SK-N-SH treated with all-trans-retinoic acid at 6 μM for 48 hours (cell line): ENCODE results near the gene DPEP2.

Source experiments
- ATAC-seq: fragments of 200-7000 bp; cut with Tn5 transposase; 3 replicates; pipeline ENCODE4 v1.9.1; 2020; ENCODE audit warnings: mild to moderate bottlenecking, moderate library complexity
- ARNTL ChIP-seq: fragments of 450-650 bp; formaldehyde crosslinking; IDR thresholded peaks from 2 replicates; pipeline ENCODE4 v1.5.0; 2020; ENCODE audit warnings: low read depth, mild to moderate bottlenecking, moderate library complexity, borderline replicate concordance
- BACH2 ChIP-seq: fragments of 250-450 bp; sonication (Bioruptor Pico); IDR thresholded peaks from 2 replicates; pipeline ENCODE4 v1.9.0; 2021; ENCODE audit warnings: mild to moderate bottlenecking, borderline replicate concordance
- CSDC2 ChIP-seq: fragments of 250-450 bp; sonication (Bioruptor Pico); IDR thresholded peaks from 2 replicates; pipeline ENCODE4 v1.5.0; 2020; ENCODE audit warnings: mild to moderate bottlenecking, moderate library complexity
- ESRRG ChIP-seq: fragments of 250-450 bp; sonication (Bioruptor Pico); IDR thresholded peaks from 2 replicates; pipeline ENCODE4 v1.6.1; 2021; ENCODE audit warnings: mild to moderate bottlenecking
- GLIS3 ChIP-seq: fragments of 250-450 bp; sonication (Bioruptor Pico); IDR thresholded peaks from 2 replicates; pipeline ENCODE4 v1.5.0; 2020; ENCODE audit warnings: mild to moderate bottlenecking, moderate library complexity
- ISL1 ChIP-seq: fragments of 250-450 bp; sonication (Bioruptor Pico); IDR thresholded peaks from 2 replicates; pipeline ENCODE4 v2.1.2; 2022; ENCODE audit warnings: mild to moderate bottlenecking, moderate library complexity
- OSR1 ChIP-seq: fragments of 250-450 bp; sonication (Bioruptor Pico); IDR thresholded peaks from 2 replicates; pipeline ENCODE4 v1.8.0; 2022; ENCODE audit warnings: moderate library complexity, mild to moderate bottlenecking, inconsistent platforms
- RARB ChIP-seq: fragments of 250-450 bp; sonication (Bioruptor Pico); IDR thresholded peaks from 2 replicates; pipeline ENCODE4 v1.8.0; 2021; ENCODE audit warnings: mild to moderate bottlenecking, moderate library complexity
- SNAI2 ChIP-seq: fragments of 250-450 bp; sonication (Bioruptor Pico); IDR thresholded peaks from 2 replicates; pipeline ENCODE4 v1.5.0; 2020; ENCODE audit warnings: mild to moderate bottlenecking, moderate library complexity
- TCF4 ChIP-seq: fragments of 250-450 bp; sonication (Bioruptor Pico); IDR thresholded peaks from 2 replicates; pipeline ENCODE4 v1.8.0; 2021; ENCODE audit warnings: mild to moderate bottlenecking, moderate library complexity, borderline replicate concordance
- ZFP3 ChIP-seq: fragments of 250-450 bp; sonication (Bioruptor Pico); IDR thresholded peaks from 2 replicates; pipeline ENCODE4 v1.5.0; 2020; ENCODE audit warnings: mild to moderate bottlenecking, moderate library complexity
- ZFP30 ChIP-seq: fragments of 450-650 bp; formaldehyde crosslinking; IDR thresholded peaks from 2 replicates; pipeline ENCODE4 v1.5.0; 2022; ENCODE audit warnings: mild to moderate bottlenecking, moderate library complexity
- ZNF565 ChIP-seq: fragments of 450-650 bp; formaldehyde crosslinking; conservative IDR thresholded peaks from 2 replicates; pipeline ENCODE4 v1.5.0; 2020; ENCODE audit warnings: low read depth, mild to moderate bottlenecking, moderate library complexity
- ZNF70 ChIP-seq: fragments of 450-650 bp; formaldehyde crosslinking; IDR thresholded peaks from 2 replicates; pipeline ENCODE4 v1.5.0; 2020; ENCODE audit warnings: mild to moderate bottlenecking, moderate library complexity
- ZNF8 ChIP-seq: fragments of 450-650 bp; formaldehyde crosslinking; IDR thresholded peaks from 2 replicates; pipeline ENCODE4 v1.5.0; 2020; ENCODE audit warnings: mild to moderate bottlenecking, moderate library complexity
- TF ChIP-seq, protein P1 (sequence below): fragments of 250-450 bp; sonication (Bioruptor Pico); IDR thresholded peaks from 2 replicates; pipeline ENCODE4 v1.8.0; 2020; ENCODE audit warnings: mild to moderate bottlenecking, moderate library complexity, borderline replicate concordance
- TF ChIP-seq, protein P2 (sequence below): fragments of 250-450 bp; sonication (Bioruptor Pico); IDR thresholded peaks from 2 replicates; pipeline ENCODE4 v1.5.1; 2021; ENCODE audit warnings: mild to moderate bottlenecking, moderate library complexity
- TF ChIP-seq, protein P3 (sequence below): fragments of 250-450 bp; sonication (Bioruptor Pico); IDR thresholded peaks from 2 replicates; pipeline ENCODE4 v1.5.0; 2020; ENCODE audit warnings: mild to moderate bottlenecking, moderate library complexity
- TF ChIP-seq, protein P4 (sequence below): fragments of 250-450 bp; sonication (Bioruptor Pico); IDR thresholded peaks from 2 replicates; pipeline ENCODE4 v1.5.1; 2020; ENCODE audit warnings: low read depth, mild to moderate bottlenecking, moderate library complexity
- TF ChIP-seq, protein P5 (sequence below): fragments of 250-450 bp; sonication (Bioruptor Pico); IDR thresholded peaks from 2 replicates; pipeline ENCODE4 v1.8.0; 2021; ENCODE audit warnings: low read depth, mild to moderate bottlenecking, moderate library complexity, borderline replicate concordance

Gene DPEP2

DNA sequence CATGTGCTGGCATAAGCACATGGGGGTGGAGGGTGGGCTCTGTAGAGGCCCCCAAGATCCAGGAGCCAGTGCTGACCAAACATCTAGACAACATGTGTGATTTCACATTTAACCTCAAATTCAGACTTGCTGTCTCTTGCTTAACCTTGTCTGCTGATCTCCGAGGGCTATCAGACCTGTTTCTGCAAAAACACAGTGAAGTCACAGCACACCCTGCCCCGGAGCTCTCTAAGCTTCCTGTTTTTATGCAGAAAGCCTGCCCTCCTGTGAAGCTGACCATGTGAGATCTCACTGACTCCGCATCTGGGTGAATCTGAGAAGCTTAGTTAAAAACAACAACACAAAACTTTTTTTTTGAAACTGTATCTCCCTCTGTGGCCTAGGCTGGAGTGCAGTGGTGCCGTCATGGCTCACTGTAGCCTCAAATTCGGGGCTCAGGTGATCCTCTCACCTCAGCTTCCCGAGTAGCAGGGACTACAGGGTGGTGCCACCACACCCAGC, 6.6 kb upstream of the DPEP2 start (continued):
- TF ChIP-seq, protein P1, sequence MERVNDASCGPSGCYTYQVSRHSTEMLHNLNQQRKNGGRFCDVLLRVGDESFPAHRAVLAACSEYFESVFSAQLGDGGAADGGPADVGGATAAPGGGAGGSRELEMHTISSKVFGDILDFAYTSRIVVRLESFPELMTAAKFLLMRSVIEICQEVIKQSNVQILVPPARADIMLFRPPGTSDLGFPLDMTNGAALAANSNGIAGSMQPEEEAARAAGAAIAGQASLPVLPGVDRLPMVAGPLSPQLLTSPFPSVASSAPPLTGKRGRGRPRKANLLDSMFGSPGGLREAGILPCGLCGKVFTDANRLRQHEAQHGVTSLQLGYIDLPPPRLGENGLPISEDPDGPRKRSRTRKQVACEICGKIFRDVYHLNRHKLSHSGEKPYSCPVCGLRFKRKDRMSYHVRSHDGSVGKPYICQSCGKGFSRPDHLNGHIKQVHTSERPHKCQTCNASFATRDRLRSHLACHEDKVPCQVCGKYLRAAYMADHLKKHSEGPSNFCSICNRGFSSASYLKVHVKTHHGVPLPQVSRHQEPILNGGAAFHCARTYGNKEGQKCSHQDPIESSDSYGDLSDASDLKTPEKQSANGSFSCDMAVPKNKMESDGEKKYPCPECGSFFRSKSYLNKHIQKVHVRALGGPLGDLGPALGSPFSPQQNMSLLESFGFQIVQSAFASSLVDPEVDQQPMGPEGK: no peak
- no peak for TF ChIP-seq ZNF70

DNA sequence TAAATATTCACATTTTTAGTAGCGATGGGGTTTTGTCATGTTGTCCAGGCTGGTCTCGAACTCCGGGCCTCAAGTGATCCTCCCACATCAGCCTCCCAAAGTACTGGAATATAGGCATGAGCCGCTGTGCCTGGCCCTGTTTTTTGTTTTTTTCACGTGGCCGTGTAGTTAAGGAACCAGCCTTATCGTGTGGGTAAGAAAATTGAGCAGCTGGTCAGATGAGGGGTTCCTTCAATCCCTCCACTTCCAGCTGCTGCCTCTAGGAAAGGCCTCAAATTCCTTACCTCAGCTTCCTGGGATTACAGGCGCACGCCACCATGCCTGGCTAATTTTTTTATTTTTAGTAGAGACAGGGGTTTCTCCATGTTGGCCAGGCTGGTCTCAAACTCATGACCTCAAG, 5.9 kb upstream of the DPEP2 start:
- no peak for ATAC-seq
- TF ChIP-seq ARNTL (CRISPR knock-in tag) (no peak), BACH2 (CRISPR knock-in tag) (no peak), ZNF70 (no peak), ZFP3 (no peak), ESRRG (no peak), ZNF565 (CRISPR knock-in tag) (no peak), ZNF8 (CRISPR knock-in tag) (no peak), SNAI2 (CRISPR knock-in tag) (no peak), ISL1 (CRISPR knock-in tag) (no peak), RARB (CRISPR knock-in tag) (no peak)
- TF ChIP-seq, protein P1: no peak
- TF ChIP-seq, protein P2, sequence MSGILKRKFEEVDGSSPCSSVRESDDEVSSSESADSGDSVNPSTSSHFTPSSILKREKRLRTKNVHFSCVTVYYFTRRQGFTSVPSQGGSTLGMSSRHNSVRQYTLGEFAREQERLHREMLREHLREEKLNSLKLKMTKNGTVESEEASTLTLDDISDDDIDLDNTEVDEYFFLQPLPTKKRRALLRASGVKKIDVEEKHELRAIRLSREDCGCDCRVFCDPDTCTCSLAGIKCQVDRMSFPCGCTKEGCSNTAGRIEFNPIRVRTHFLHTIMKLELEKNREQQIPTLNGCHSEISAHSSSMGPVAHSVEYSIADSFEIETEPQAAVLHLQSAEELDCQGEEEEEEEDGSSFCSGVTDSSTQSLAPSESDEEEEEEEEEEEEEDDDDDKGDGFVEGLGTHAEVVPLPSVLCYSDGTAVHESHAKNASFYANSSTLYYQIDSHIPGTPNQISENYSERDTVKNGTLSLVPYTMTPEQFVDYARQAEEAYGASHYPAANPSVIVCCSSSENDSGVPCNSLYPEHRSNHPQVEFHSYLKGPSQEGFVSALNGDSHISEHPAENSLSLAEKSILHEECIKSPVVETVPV (CRISPR knock-in tag): no peak
- TF ChIP-seq, protein P3, sequence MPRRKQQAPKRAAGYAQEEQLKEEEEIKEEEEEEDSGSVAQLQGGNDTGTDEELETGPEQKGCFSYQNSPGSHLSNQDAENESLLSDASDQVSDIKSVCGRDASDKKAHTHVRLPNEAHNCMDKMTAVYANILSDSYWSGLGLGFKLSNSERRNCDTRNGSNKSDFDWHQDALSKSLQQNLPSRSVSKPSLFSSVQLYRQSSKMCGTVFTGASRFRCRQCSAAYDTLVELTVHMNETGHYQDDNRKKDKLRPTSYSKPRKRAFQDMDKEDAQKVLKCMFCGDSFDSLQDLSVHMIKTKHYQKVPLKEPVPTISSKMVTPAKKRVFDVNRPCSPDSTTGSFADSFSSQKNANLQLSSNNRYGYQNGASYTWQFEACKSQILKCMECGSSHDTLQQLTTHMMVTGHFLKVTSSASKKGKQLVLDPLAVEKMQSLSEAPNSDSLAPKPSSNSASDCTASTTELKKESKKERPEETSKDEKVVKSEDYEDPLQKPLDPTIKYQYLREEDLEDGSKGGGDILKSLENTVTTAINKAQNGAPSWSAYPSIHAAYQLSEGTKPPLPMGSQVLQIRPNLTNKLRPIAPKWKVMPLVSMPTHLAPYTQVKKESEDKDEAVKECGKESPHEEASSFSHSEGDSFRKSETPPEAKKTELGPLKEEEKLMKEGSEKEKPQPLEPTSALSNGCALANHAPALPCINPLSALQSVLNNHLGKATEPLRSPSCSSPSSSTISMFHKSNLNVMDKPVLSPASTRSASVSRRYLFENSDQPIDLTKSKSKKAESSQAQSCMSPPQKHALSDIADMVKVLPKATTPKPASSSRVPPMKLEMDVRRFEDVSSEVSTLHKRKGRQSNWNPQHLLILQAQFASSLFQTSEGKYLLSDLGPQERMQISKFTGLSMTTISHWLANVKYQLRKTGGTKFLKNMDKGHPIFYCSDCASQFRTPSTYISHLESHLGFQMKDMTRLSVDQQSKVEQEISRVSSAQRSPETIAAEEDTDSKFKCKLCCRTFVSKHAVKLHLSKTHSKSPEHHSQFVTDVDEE: no peak
- TF ChIP-seq, protein P4, sequence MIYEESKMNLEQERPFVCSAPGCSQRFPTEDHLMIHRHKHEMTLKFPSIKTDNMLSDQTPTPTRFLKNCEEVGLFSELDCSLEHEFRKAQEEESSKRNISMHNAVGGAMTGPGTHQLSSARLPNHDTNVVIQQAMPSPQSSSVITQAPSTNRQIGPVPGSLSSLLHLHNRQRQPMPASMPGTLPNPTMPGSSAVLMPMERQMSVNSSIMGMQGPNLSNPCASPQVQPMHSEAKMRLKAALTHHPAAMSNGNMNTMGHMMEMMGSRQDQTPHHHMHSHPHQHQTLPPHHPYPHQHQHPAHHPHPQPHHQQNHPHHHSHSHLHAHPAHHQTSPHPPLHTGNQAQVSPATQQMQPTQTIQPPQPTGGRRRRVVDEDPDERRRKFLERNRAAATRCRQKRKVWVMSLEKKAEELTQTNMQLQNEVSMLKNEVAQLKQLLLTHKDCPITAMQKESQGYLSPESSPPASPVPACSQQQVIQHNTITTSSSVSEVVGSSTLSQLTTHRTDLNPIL: no peak

DNA sequence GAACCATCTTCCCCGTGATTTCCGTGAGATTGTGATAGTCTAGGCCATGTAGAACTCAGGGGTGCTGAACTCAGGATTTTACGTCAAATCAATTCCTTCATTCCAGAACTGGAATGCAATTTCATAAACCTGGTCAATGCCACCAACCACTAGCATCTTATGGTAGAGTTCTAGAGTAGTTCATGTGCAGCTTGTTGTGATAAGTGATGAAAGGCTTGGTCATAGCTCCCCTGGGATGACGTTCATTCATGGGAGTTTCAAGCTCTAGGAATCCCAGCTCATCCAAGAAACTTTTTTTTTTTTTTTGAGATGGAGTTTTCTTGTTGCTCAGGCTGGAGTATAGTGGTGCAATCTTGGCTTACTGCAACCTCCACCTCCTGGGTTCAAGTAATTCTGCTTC, 3.7 kb upstream of the DPEP2 start:
- no peak for ATAC-seq
- TF ChIP-seq OSR1 (CRISPR knock-in tag) (no peak), CSDC2 (CRISPR knock-in tag) (no peak), ESRRG (no peak), ARNTL (CRISPR knock-in tag) (no peak), RARB (CRISPR knock-in tag) (no peak), BACH2 (CRISPR knock-in tag) (no peak), ZNF565 (CRISPR knock-in tag) (no peak)
- TF ChIP-seq, protein P5, sequence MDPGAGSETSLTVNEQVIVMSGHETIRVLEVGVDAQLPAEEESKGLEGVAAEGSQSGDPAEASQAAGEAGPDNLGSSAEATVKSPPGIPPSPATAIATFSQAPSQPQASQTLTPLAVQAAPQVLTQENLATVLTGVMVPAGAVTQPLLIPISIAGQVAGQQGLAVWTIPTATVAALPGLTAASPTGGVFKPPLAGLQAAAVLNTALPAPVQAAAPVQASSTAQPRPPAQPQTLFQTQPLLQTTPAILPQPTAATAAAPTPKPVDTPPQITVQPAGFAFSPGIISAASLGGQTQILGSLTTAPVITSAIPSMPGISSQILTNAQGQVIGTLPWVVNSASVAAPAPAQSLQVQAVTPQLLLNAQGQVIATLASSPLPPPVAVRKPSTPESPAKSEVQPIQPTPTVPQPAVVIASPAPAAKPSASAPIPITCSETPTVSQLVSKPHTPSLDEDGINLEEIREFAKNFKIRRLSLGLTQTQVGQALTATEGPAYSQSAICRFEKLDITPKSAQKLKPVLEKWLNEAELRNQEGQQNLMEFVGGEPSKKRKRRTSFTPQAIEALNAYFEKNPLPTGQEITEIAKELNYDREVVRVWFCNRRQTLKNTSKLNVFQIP (CRISPR knock-in tag): no peak
- TF ChIP-seq, all 23 proteins: peak for 0

DNA sequence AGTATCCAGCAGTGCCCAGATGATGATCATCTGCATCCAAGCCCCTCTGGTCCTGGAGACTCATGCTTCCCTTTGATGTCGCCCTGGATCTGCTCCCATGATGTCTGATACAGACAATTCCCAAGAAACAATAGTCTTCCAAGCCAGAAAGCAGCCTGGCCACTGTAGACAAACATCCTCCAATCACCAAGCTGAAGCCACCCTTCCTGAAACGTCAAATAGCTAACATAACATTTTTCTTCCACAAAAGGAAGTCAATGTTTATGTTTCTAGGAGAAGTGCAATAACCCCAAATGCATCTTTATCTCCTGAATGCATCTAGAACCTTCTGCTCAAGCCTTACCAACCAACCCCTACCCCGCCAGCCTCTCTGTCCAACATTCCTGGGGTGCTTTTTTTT, 1.2 kb upstream of the DPEP2 start:
- ATAC-seq: no peak
- no peak for TF ChIP-seq ARNTL (CRISPR knock-in tag)
- no peak for TF ChIP-seq ZFP3
- TF ChIP-seq CSDC2 (CRISPR knock-in tag): no peak
- no peak for TF ChIP-seq OSR1 (CRISPR knock-in tag)
- TF ChIP-seq TCF4 (CRISPR knock-in tag): no peak
- TF ChIP-seq GLIS3 (CRISPR knock-in tag): no peak
- TF ChIP-seq, protein P4: no peak
- no peak for TF ChIP-seq ZFP30 (CRISPR knock-in tag)
- no peak for TF ChIP-seq ZNF565 (CRISPR knock-in tag)
- TF ChIP-seq, protein P5 (CRISPR knock-in tag): no peak
